Gastroesophageal sphincter (tissue), 3 donors: ENCODE data around the gene ZC2HC1B.

Source experiments
- EP300 ChIP-seq: sonication (generic); formaldehyde crosslinking; IDR thresholded peaks from one replicate; pipeline ENCODE4 v1.6.1; 2017; ENCODE audit warnings: antibody characterized with exemption, mild to moderate bottlenecking
- POLR2A ChIP-seq, 2 donors: fragments of 450-650 bp; IDR thresholded peaks; one replicate each; pipeline ENCODE4 v1.6.1; 2017; ENCODE audit warnings: antibody characterized with exemption in 2 of 2, mild to moderate bottlenecking in 2 of 2, moderate library complexity in 1 of 2
- POLR2AphosphoS5 ChIP-seq: sonication (generic); formaldehyde crosslinking; IDR thresholded peaks from one replicate; pipeline ENCODE4 v1.6.1; 2017; ENCODE audit warnings: antibody characterized with exemption
- TF ChIP-seq, protein P1 (sequence below), 4 experiments: fragments of 200-600 bp in 2 of 4; fragments of 450-650 bp in 2 of 4; sonication (generic) in 1 of 4; IDR thresholded peaks; one replicate each; pipeline ENCODE4 v1.5.1; 2017 to 2019; ENCODE audit warnings: antibody characterized with exemption in 4 of 4, mild to moderate bottlenecking in 2 of 4, moderate library complexity in 2 of 4

DNA sequence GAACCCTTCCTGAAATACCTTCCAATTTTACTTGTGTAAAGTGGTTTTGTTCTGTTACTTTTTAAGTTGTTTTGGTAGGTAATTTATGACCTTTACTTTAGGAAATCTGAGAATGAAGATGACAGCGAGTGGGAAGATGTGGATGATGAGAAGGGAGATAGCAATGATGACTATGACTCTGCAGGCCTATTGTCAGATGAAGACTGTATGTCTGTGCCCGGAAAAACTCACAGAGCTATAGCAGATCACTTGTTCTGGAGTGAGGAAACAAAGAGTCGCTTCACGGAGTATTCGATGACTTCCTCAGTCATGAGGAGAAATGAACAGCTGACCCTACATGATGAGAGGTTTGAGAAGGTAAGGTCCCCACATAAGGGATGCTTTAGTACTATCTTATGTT, 6.6 kb upstream of the ZC2HC1B start:
- TF ChIP-seq, protein P1, sequence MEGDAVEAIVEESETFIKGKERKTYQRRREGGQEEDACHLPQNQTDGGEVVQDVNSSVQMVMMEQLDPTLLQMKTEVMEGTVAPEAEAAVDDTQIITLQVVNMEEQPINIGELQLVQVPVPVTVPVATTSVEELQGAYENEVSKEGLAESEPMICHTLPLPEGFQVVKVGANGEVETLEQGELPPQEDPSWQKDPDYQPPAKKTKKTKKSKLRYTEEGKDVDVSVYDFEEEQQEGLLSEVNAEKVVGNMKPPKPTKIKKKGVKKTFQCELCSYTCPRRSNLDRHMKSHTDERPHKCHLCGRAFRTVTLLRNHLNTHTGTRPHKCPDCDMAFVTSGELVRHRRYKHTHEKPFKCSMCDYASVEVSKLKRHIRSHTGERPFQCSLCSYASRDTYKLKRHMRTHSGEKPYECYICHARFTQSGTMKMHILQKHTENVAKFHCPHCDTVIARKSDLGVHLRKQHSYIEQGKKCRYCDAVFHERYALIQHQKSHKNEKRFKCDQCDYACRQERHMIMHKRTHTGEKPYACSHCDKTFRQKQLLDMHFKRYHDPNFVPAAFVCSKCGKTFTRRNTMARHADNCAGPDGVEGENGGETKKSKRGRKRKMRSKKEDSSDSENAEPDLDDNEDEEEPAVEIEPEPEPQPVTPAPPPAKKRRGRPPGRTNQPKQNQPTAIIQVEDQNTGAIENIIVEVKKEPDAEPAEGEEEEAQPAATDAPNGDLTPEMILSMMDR (IDR thresholded peaks at IDR 0.05): no peak
- TF ChIP-seq POLR2A (IDR thresholded peaks at IDR 0.05) (no peak), POLR2AphosphoS5 (no peak), EP300 (no peak)
